HG03469 (cell line): ENCODE results near the gene MMD2.
"Not testable (repeated sequence)": the region's sequence is repeated elsewhere in the genome, so short reads cannot be mapped to it uniquely, and the experiment has no call there.

Experiments
- ATAC-seq: cut with Tn5 transposase; IDR thresholded peaks from one replicate; pipeline ENCODE4 v1.9.1; 2021; ENCODE audit warnings: mild to moderate bottlenecking, moderate library complexity, moderate number of reproducible peaks; ENCODE audit not compliant: unreplicated experiment

Gene MMD2

GRCh38 chr7:4958477-4959301, at the start of gene MMD2:
Gene MMD2 (minus strand): TSS chr7:4959187. CDS start chr7:4959017, 170 bp downstream.
- no peak for ATAC-seq

DNA sequence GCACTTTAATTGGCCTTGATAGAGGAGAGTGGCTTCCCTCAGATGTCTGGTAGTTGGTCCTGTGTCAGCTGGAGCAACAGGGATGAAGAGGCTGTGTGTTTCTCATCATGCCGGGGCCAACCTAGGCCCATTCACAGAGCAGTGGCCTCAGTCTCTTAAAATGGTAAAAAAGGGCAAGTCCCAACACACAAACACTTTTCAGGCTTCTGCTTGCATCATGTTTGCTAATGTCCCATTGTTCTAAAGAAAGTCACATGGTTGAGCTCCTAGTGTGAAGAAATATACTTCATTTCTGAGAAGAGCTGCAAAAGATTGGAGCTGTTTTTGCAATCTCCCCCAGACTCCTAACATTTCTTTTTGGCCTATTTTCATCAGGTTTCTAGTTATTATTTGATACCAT, 46.1 kb upstream of the MMD2 start:
- no peak for ATAC-seq

DNA sequence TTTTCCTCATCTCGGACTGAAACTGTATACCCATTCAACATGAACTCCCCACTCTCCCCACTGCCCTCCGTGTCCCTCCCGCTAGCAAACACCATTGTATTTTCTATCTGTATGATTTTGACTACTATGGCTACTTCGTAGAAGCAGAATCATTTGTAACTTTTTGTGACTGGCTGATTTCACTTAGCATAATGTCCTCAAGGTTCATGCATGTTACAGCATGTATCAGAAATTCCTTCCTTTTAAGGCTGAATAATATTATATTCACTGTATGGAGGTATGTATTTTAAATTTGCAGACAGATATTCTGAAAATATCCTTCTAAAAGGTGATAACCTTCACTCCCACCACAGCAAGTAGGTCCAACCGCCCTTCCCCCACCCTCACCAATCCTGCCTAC, 42.9 kb upstream of the MMD2 start:
- ATAC-seq, result no peak

DNA sequence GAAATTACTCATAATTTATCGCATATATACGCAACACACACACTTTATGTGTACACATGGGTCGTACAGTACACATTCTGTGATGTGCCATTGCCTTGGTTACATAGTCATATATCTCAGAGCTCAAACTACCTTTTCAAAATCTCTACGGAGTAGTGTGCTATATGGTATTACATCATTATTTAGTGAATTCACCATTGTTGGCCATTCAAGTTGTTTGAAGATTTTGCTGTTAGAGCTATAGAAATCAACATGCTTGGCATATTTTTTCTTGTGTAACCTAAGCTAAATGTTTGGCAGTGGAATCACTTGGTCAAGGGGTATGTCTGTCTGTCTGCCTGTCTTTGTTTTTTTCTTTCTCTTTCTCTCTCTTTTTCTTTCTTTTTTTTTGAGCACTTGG, 42.0 kb upstream of the MMD2 start:
- no peak for ATAC-seq

- no peak for ATAC-seq
Observed at GRCh38 chr7:4999369-4999950, 40.5 kb upstream of the MMD2 start.

DNA sequence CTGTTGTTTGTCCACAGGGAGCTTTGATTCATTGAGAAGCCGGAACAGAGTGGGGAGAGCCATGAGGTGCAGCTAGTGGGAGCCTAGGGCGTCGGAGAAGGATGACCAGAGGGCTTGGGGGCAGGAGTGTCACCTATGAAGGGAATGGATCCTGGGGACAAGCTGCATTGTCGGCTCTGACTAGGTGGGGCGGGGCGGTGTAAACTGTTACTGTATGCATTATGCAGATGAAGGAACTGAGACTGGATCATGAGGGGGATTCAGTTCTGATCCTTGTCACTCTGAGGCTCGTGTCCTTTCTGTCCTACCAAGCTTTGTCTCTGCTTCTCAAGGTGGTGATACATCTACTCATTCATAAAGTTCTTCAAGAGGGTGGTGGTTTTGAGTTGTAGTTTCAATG, 39.9 kb upstream of the MMD2 start:
- ATAC-seq, result no peak

DNA sequence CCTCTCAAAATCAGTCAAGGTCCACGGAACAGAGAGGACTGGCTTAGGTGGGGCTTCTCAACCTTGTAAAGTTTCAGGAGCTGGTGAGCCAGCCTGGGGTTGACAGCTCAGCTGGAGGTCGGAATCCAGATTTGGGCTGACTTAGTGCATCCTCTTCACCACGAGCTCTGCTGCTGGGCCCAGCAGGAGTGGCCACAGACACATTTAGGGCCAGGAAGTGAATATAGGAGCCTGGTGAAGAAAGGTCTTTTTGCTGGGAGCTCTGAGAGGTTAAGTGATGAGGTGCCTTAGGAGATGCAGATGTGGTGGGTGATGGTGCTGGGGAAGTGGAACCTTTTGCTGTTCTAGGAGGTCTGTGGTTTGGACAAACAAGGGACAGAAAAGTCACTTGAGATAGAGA, 39.3 kb upstream of the MMD2 start:
- no peak for ATAC-seq

DNA sequence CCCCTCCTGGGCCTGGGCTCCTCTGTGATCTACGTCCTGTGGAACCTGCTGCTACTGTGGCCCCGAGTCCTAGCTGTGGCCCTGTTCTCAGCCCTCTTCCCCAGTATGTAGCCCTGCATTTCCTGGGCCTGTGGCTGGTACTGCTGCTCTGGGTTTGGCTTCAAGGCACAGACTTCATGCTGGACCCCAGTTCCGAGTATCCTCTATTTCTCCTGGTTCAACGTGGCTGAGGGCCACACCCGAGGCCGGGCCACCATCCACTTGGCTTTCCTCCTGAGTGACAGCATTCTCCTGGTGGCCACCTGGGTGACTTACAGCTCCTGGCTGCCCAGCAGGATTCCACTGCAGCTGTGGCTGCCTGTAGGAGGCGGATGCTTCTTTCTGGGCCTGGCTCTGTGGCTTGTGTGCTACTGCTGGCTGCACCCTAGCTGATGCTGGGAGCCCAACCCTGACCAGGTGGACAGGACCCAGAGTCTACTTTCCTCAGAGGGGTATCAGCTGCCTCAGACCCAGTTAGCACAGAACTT, 37.8 kb upstream of the MMD2 start:
- ATAC-seq, result no peak

- no peak for ATAC-seq
Observed at GRCh38 chr7:4995429-4995969, 36.5 kb upstream of the MMD2 start.

GRCh38 chr7:4993471-4993870, 34.5 kb upstream of the MMD2 start:
- ATAC-seq, result no peak

- ATAC-seq, result peak; percentile 93
Observed at GRCh38 chr7:4982741-4983140, 23.8 kb upstream of the MMD2 start.

DNA sequence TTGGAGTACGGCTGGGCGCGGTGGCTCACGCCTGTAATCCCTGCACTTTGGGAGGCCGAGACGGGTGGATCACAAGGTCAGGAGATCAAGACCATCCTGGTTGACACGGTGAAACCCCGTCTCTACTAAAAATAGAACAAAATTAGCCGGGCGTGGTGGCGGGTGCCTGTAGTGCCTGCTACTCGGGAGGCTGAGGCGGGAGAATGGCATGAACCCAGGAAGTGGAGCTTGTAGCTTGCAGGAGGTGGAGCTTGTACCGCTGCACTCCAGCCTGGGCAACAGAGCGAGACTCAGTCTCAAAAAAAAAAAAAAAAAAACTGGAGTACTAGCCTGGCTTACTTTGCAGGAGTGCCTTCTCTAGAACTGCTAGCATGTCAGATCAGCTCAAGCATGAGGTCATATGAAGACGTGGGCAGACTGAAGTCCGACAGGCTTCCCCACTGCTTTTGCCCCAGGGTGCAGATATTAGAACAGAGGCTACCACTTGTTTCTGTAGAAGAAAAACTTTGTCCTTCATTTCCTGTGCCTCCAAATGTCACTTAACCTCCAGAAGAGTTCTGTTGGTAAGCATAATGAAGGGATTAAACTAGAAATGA, 22.4 kb upstream of the MMD2 start:
- ATAC-seq, result not testable (repeated sequence)

DNA sequence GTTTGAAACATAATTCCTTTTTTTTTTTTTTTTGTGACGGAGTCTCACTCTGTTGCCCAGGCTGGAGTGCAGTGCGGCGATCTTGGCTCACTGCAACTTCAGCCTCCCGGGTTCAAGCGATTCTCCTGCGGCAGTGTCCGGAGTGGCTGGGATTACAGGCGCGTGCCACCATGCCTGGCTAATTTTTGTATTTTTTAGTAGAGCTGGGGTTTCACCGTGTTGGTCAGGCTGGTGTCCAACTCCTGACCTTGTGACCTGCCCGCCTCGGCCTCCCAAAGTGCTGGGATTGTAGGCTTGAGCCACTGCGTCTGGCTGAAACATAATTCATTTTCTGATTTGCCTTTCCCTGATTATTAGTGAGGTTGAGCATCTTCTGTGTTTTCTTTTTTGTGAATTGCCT, 16.6 kb upstream of the MMD2 start:
- not testable (repeated sequence) for ATAC-seq

GRCh38 chr7:4973728-4974198, 14.8 kb upstream of the MMD2 start:
- peak; percentile 97 for ATAC-seq

- ATAC-seq, result not testable (repeated sequence)
Observed at GRCh38 chr7:4972446-4972845, 13.5 kb upstream of the MMD2 start.

GRCh38 chr7:4965295-4966022, 6.5 kb upstream of the MMD2 start:
- no peak for ATAC-seq

DNA sequence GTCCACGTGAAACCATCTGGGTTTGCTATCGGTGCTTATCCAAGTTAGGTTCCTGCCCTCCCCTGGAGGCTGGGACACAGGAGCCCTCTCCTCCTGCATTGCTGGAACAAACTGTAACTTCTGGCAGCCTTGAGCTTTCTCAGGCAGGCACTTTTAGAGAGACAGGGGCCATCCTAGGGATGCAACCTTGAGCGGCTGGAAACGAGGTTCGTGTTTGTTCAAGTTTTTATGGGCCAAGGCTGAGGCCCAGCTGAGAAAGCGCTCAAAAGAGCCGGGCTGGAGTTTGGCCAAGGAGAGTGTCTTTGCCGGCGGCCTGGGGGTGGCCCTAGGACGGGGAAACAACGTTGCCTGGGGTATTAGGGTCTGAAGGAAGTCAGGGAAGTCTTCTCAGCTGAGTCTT, 5.5 kb upstream of the MMD2 start:
- no peak for ATAC-seq

DNA sequence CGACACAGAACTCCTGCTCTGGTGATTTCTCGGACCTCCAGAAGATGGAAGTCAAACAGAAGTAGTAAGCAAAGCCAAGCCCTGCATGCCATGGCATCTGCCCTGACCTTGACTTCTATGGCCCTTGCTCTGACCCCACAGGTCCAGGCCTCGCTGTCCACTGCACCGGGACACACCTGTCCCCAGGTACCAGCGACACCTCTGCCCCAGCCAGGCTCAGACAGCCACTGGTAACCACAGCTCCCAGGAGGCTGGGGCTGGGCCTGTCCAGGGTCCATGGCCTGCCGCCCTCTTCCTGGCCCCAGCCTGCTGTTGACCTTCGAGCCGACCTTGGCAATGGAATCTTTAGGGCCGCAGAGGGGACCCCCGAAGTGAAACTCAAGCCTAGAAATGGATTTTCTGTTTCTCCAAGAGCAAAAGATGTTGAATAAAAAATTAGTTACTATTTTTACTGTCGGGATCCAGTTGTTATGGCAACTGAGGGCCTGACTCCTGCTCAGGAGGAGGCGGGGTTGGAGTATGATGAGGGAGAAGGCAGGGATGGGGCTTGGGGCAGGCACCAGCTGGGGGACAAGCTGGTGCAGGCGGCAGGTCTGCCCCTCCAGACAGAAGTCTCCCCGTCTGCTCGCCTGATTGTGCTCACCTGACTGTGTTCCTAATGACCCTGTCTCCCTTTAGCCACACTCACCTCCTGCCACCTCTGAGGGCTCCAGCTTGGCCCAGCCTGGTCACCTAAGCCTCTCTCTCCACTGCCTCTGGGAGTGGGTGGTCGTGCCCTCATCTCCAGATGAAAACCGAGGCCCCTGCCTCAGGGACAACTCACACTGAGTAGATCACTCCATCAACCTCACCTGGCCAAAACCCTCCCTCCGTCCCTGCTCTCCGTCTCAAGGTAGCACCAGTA, 4.1 kb upstream of the MMD2 start:
- ATAC-seq, result no peak

- no peak for ATAC-seq
Observed at GRCh38 chr7:4960363-4960762, 1.4 kb upstream of the MMD2 start.

GRCh38 chr7:4959893-4960292, 906 bp upstream of the MMD2 start:
- no peak for ATAC-seq
